Upper lobe of left lung (tissue), 4 donors: ENCODE results near the gene ABHD17A.

Experiments
- EP300 ChIP-seq, 4 donors: sonication (generic); formaldehyde crosslinking; IDR thresholded peaks; one replicate each; pipeline ENCODE4 v1.5.1; 2017; ENCODE audit warnings: antibody characterized with exemption in 4 of 4, control low read depth in 2 of 4
- POLR2A ChIP-seq, 4 donors: fragments of 450-650 bp; IDR thresholded peaks; one replicate each; pipeline ENCODE4 v1.5.1; 2016 to 2017; ENCODE audit warnings: antibody characterized with exemption in 4 of 4, mild to moderate bottlenecking in 2 of 4
- POLR2AphosphoS5 ChIP-seq, 2 donors: sonication (generic); formaldehyde crosslinking; IDR thresholded peaks; one replicate each; pipeline ENCODE4 v1.5.1; 2017; ENCODE audit warnings: antibody characterized with exemption in 2 of 2
- TF ChIP-seq, protein P1 (sequence below), 6 experiments: fragments of 450-650 bp in 4 of 6; fragments of 200-600 bp in 2 of 6; sonication (generic) in 2 of 6; IDR thresholded peaks; one replicate each; pipeline ENCODE4 v1.5.1; 2016 to 2019; ENCODE audit warnings: antibody characterized with exemption in 6 of 6

DNA sequence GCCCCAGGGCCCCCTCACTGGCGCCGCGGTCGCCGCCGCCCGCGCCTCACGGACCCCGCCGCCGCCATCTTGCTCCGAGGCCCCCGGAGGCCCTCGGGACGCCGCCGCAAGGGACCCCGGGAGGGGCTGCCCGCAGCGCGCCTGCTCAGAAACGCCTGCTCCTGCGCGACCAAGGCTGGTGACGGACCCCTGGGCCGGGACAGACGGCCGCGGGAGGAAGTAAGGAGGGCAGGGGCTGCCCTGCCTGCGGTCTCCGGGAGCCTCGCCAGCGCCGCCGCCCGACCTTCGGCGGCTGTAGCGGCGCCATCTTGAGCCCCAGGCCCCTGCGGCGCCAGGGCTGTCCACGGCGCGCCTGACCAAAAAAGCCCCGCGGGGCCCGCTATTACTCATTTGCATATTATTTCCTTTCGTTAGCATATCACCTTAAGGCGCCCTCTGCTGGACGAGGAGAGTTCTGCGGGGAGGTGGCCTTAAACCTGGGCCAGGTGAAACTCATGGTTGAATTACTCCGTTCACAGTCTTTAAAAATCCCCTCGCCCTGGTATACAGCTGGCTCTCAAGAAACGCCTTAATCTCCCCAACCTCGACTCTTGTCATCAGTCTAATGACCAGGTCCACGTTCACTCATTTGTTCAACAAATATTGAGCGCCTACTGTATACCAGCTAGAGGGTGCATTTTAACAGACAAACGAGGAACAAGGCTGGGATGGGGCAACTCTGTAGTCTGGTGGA is 36.7 kb downstream of the ABHD17A start, which contains the start of gene REXO1:
- TF ChIP-seq, protein P1, sequence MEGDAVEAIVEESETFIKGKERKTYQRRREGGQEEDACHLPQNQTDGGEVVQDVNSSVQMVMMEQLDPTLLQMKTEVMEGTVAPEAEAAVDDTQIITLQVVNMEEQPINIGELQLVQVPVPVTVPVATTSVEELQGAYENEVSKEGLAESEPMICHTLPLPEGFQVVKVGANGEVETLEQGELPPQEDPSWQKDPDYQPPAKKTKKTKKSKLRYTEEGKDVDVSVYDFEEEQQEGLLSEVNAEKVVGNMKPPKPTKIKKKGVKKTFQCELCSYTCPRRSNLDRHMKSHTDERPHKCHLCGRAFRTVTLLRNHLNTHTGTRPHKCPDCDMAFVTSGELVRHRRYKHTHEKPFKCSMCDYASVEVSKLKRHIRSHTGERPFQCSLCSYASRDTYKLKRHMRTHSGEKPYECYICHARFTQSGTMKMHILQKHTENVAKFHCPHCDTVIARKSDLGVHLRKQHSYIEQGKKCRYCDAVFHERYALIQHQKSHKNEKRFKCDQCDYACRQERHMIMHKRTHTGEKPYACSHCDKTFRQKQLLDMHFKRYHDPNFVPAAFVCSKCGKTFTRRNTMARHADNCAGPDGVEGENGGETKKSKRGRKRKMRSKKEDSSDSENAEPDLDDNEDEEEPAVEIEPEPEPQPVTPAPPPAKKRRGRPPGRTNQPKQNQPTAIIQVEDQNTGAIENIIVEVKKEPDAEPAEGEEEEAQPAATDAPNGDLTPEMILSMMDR (IDR thresholded peaks at IDR 0.05) = peak; percentile 83 to 97 (median 93)
- TF ChIP-seq POLR2A (IDR thresholded peaks at IDR 0.05) (peak in 3 of 4 donors; percentile 30 to 66 (median 65)), EP300 (IDR thresholded peaks at IDR 0.05) (no peak), POLR2AphosphoS5 (IDR thresholded peaks at IDR 0.05) (peak; percentile 40 to 72)
